K562 (cell line): ENCODE measurements around the gene KNDC1. TPM values are rescaled to one million over a fixed set of nuclear protein-coding genes. Genes with fewer than 3 reads are reported as not detected.

Experiments
- ATAC-seq: fragments of 200-7000 bp; cut with Tn5 transposase; 3 replicates; pipeline ENCODE4 v1.9.1; 2020; ENCODE audit warnings: moderate library complexity
- BruUV-seq: library from RNA; stranded (reverse); fragments of 400-500 nt; replicated peaks from 2 replicates; lab custom pipeline; 2021; lab: Mats Ljungman, UMichigan
- CTCF ChIA-PET: fragments of 300-600 bp; formaldehyde crosslinking; extraction: SDS; loops from one replicate; lab custom pipeline; 2021; ENCODE audit warnings: low intra/inter-chr PET ratio; lab: Yijun Ruan, JAX
- POLR2A ChIA-PET: fragments of 300-600, 350-650 bp; sonication (Branson Sonifier 250); formaldehyde crosslinking; extraction: SDS; loops from one replicate; lab custom pipeline; 2021; ENCODE audit warnings: antibody characterized with exemption, inconsistent platforms; lab: Yijun Ruan, JAX
- DNase-seq, 4 experiments: peaks; one replicate each; pipeline versions ENCODE4 v3.0.0 to v3.0.0-alpha.2; 2011 to 2018; ENCODE audit warnings: low spot score in 3 of 4, mixed read lengths in 3 of 4; ENCODE audit errors: extremely low read depth in 1 of 4
- FAIRE-seq: peaks from 2 replicates; lab custom pipeline; 2011; peaks lifted over from hg19 to GRCh38; lab: Jason Lieb, UNC
- H2AFZ ChIP-seq: 2 replicates; pipeline ENCODE4 v1.6.0; 2011; ENCODE audit warnings: low read depth, low read length, control low read depth, inconsistent platforms
- H3K27ac ChIP-seq: fragments of 200-600 bp; 3 replicates; pipeline ENCODE4 v1.8.0; 2011; ENCODE audit warnings: low read depth, mild to moderate bottlenecking, control low read depth, inconsistent platforms, low read length, moderate library complexity, mixed read lengths; ENCODE audit errors: extremely low read depth
- H3K27me3 ChIP-seq, 2 experiments: fragments of 300-600 bp in 1 of 2; 2 replicates in 1 of 2; 3 replicates in 1 of 2; pipeline versions ENCODE4 v1.6.0 to v1.8.0; 2011; ENCODE audit warnings: inconsistent platforms in 2 of 2, low read length in 2 of 2, mild to moderate bottlenecking in 1 of 2, mixed read lengths in 1 of 2, moderate library complexity in 1 of 2; ENCODE audit not compliant: control insufficient read depth in 2 of 2, insufficient read depth in 2 of 2
- H3K36me3 ChIP-seq: fragments of 300-600 bp; 3 replicates; pipeline ENCODE4 v1.8.0; 2011; ENCODE audit warnings: mild to moderate bottlenecking, low read length, inconsistent platforms; ENCODE audit not compliant: control insufficient read depth, insufficient read depth
- H3K4me1 ChIP-seq, 2 experiments: fragments of 200-600 bp in 1 of 2; replicated peaks in 1 of 2; 2 replicates in 1 of 2; 3 replicates in 1 of 2; pipeline versions ENCODE4 v1.5.1 to v1.8.0; 2011; ENCODE audit warnings: inconsistent platforms in 2 of 2, low read length in 2 of 2, mild to moderate bottlenecking in 1 of 2, mixed read lengths in 1 of 2, moderate library complexity in 1 of 2; ENCODE audit not compliant: control insufficient read depth in 2 of 2, insufficient read depth in 2 of 2
- H3K4me2 ChIP-seq: 2 replicates; pipeline ENCODE4 v1.6.1; 2011; ENCODE audit warnings: low read length, control low read depth, inconsistent platforms, mixed read lengths; ENCODE audit not compliant: insufficient read depth
- H3K4me3 ChIP-seq: fragments of 200-600 bp; sonication (generic), shearing (Covaris generic); 2 replicates; pipeline ENCODE4 v1.5.1; 2016; ENCODE audit warnings: control low read depth, inconsistent platforms
- H3K79me2 ChIP-seq: fragments of 200-600 bp; 3 replicates; pipeline ENCODE4 v1.8.0; 2011; ENCODE audit warnings: low read length, inconsistent platforms; ENCODE audit not compliant: control insufficient read depth, insufficient read depth
- H3K9ac ChIP-seq, 2 experiments: 2 replicates each; pipeline versions ENCODE4 v1.6.0 to v1.6.1; 2011; ENCODE audit warnings: low read depth in 2 of 2, low read length in 2 of 2, control low read depth in 1 of 2, inconsistent platforms in 1 of 2, mild to moderate bottlenecking in 1 of 2, mixed read lengths in 1 of 2; ENCODE audit not compliant: insufficient read depth in 1 of 2
- H3K9me1 ChIP-seq: one replicate; pipeline ENCODE4 v1.6.0; 2011; ENCODE audit warnings: inconsistent platforms, mild to moderate bottlenecking, low read length, moderate library complexity; ENCODE audit not compliant: control insufficient read depth, insufficient read depth
- H3K9me3 ChIP-seq: replicated peaks from 2 replicates; pipeline ENCODE4 v1.5.1; 2011; ENCODE audit warnings: low read depth, low read length, inconsistent platforms; ENCODE audit not compliant: control insufficient read depth, insufficient read depth
- H4K20me1 ChIP-seq: replicated peaks from 2 replicates; pipeline ENCODE4 v1.6.1; 2011; ENCODE audit warnings: low read length, inconsistent platforms, mixed read lengths; ENCODE audit not compliant: control insufficient read depth, insufficient read depth
- ADNP ChIP-seq: fragments of 200-800 bp; sonication (Bioruptor generic); IDR thresholded peaks from 2 replicates; pipeline ENCODE4 v1.6.1; 2016; ENCODE audit warnings: missing genetic modification characterization, missing compliant biosample characterization
- ARHGAP35 ChIP-seq: fragments of 450-650 bp; IDR thresholded peaks from 2 replicates; pipeline ENCODE4 v1.6.1; 2018; ENCODE audit not compliant: partially characterized antibody
- CAMTA2 ChIP-seq: fragments of 250-450 bp; sonication (Bioruptor Pico); conservative IDR thresholded peaks from 2 replicates; pipeline ENCODE4 v1.5.1; 2022
- NFATC3 ChIP-seq: fragments of 450-650 bp; IDR thresholded peaks from 2 replicates; pipeline ENCODE4 v1.6.1; 2017; ENCODE audit warnings: mild to moderate bottlenecking
- RFX5 ChIP-seq: IDR thresholded peaks from 2 replicates; pipeline ENCODE4 v1.6.1; 2011; ENCODE audit warnings: low read depth, mild to moderate bottlenecking, improper control_type of control experiment, low read length
- SMAD1 ChIP-seq: fragments of 150-350 bp; IDR thresholded peaks from 2 replicates; pipeline ENCODE4 v1.6.1; 2014; ENCODE audit warnings: low read length, low read depth; ENCODE audit not compliant: partially characterized antibody
- ZNF695 ChIP-seq: fragments of 450-650 bp; formaldehyde crosslinking; IDR thresholded peaks from 2 replicates; pipeline ENCODE4 v1.4.0; 2020; ENCODE audit warnings: mild to moderate bottlenecking, moderate library complexity
- ZSCAN29 ChIP-seq: fragments of 450-650 bp; IDR thresholded peaks from 2 replicates; pipeline ENCODE4 v1.6.1; 2017
- WGBS: fragments of 100-300 bp; shearing (Covaris generic); methylation state at CpG from one replicate; pipeline ENCODE4 v1.1.6; 2016; ENCODE audit warnings: low coverage, mixed read lengths; ENCODE audit not compliant: insufficient coverage; ENCODE audit errors: missing lambda C conversion rate; 5-methylcytosine and 5-hydroxymethylcytosine counted together
- in situ Hi-C: fragments of 300-500 bp; cut with MboI; formaldehyde crosslinking; loops from 4 replicates; pipeline ENCODE4 v1.15.0; 2018; ENCODE audit warnings: inconsistent platforms, mixed read lengths
- intact Hi-C: fragments of 100-400 bp; cut with micrococcal nuclease; formaldehyde crosslinking; loops from 2 replicates; pipeline ENCODE4 v1.14.2; 2022
- polyA plus RNA-seq, 8 experiments: library from polyadenylated mRNA; depleted of rRNA in 4 of 8; stranded (reverse) in 5 of 8; unstranded in 3 of 8; fragments of >200 nt; fragmentation: Nextera tagmentation in 2 of 8; fragmentation: Illumina TruSeq in 1 of 8; extraction: Ambion mirVana in 2 of 8; extraction: Trizol in 1 of 8; gene quantifications; 2 replicates each; pipeline versions ENCODE4 v1.2.1 to v1.2.3, GENCODE V29; 2011 to 2014; ENCODE audit warnings: inconsistent platforms in 1 of 8, missing spikeins in 1 of 8
- total RNA-seq, 7 experiments: library from RNA; depleted of rRNA in 6 of 7; stranded (reverse); fragments of >200 nt in 6 of 7; fragmentation: Illumina TruSeq in 2 of 7; extraction: Trizol in 2 of 7; gene quantifications; 2 replicates each; pipeline versions ENCODE4 v1.2.1 to v1.2.3, GENCODE V29; 2011 to 2021; ENCODE audit warnings: low replicate concordance in 1 of 7
- TF ChIP-seq, protein P1 (sequence below): fragments of 450-650 bp; formaldehyde crosslinking; IDR thresholded peaks from 2 replicates; pipeline ENCODE4 v1.4.0; 2020; ENCODE audit warnings: mild to moderate bottlenecking

Gene KNDC1
- total and polyA plus RNA-seq, 9 of the 15 experiments (the other 6 are each of a cell fraction or from before 2014, with no cell fraction given), result 0.07 to 0.26 (median 0.11) TPM; not detected in 6

DNA sequence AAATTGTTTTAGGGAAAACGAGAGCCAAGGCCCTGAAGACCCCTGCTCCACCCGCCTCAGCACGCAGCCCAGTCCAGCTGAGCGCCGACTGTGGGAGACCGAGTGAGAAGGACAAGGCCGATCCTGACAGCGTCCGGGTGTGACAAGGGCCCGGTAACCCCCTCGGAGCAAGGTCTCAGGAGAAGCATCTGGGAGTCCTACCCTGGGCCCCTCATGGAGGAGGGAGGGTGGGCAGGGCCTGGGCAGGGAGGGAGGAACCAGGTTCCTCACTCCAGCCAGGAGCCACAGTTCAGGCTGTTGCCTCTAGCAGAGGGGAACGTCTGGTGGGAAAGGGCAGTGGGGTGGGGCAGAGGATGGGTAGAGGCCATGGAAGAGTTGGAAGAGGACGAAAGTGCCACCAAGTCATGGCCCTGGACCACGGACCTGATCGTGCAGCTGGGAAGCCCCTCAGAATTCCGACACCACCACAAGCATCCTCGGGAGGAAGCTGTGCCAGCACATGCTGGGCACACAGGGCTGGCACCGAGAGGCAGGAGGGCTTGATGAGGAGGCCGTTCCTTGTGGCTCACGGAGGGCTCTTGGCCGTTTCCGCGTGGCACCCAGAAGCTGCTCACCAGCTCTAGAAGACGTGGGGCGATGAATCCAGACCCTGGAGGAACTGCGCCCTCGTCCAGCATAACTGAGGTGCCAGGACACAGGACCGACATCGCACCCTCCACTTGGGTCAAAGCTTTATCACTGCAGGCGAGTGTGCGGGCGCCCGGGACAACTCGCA lies 2.2 kb upstream of the KNDC1 start:
- CTCF ChIA-PET, result no interaction called here
- ATAC-seq, result no peak
- no peak for DNase-seq
- no peak overlapping the region for H3K27ac ChIP-seq
- no peak overlapping the region for H3K9ac ChIP-seq
- H3K79me2 ChIP-seq, result no peaks in the 10 kb centered on the region
- peaks cover 0 to 25% of the 10 kb centered on the region in 2 experiments; a peak in 2 of 5 replicates for H3K27me3 ChIP-seq
- no peak overlapping the region for H3K4me3 ChIP-seq
- POLR2A ChIA-PET, result no interaction called here
- intact Hi-C loops (no loop called here), in situ Hi-C loops (no loop called here)
- H3K4me2 ChIP-seq, result no peak overlapping the region
- H4K20me1 ChIP-seq, result no peaks in the 10 kb centered on the region; the same call in 1 of the 2 replicates
- H3K9me3 ChIP-seq, result no peaks in the 10 kb centered on the region; the same call in 1 of the 2 replicates
- WGBS, result 24% methylated on average over 23 of the region's 34 CpGs
- H3K4me1 ChIP-seq, result peaks cover 0 to 37% of the 10 kb centered on the region in 2 experiments; a peak in 3 of 5 replicates
- no peak for FAIRE-seq
- no peaks in the 10 kb centered on the region for H3K36me3 ChIP-seq
- no peaks in the 10 kb centered on the region for H3K9me1 ChIP-seq
- TF ChIP-seq ZSCAN29, result no peak
- no peak for TF ChIP-seq NFATC3
- no peak for TF ChIP-seq SMAD1
- TF ChIP-seq ZNF695 (CRISPR knock-in tag), result no peak
- no peak for TF ChIP-seq CAMTA2 (CRISPR knock-in tag)
- TF ChIP-seq RFX5, result no peak
- TF ChIP-seq, protein P1, sequence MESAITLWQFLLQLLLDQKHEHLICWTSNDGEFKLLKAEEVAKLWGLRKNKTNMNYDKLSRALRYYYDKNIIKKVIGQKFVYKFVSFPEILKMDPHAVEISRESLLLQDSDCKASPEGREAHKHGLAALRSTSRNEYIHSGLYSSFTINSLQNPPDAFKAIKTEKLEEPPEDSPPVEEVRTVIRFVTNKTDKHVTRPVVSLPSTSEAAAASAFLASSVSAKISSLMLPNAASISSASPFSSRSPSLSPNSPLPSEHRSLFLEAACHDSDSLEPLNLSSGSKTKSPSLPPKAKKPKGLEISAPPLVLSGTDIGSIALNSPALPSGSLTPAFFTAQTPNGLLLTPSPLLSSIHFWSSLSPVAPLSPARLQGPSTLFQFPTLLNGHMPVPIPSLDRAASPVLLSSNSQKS (CRISPR knock-in tag), result no peak
- no peak for TF ChIP-seq ADNP (tag)
- no peak for TF ChIP-seq ARHGAP35
- TF ChIP-seq, all 486 proteins: peak for 0
- no TSS peak for BruUV-seq
- H2AFZ ChIP-seq, result no peak overlapping the region
